Ishikawa (cell line): ENCODE measurements around the gene TMEM108.

Source experiments
- CEBPB ChIP-seq: IDR thresholded peaks from 2 replicates; pipeline ENCODE4 v1.6.1; 2012
- CREB1 ChIP-seq: IDR thresholded peaks from 2 replicates; pipeline ENCODE4 v1.6.1; 2012; ENCODE audit warnings: low read depth
- EGR1 ChIP-seq: IDR thresholded peaks from 2 replicates; pipeline ENCODE4 v1.6.1; 2012
- EP300 ChIP-seq: IDR thresholded peaks from 2 replicates; pipeline ENCODE4 v1.6.1; 2012; ENCODE audit warnings: borderline replicate concordance
- FOXM1 ChIP-seq: IDR thresholded peaks from 2 replicates; pipeline ENCODE4 v1.6.1; 2012; ENCODE audit warnings: low read depth, borderline replicate concordance
- MAX ChIP-seq: IDR thresholded peaks from 2 replicates; pipeline ENCODE4 v1.6.1; 2012
- NFIC ChIP-seq: IDR thresholded peaks from 2 replicates; pipeline ENCODE4 v1.6.1; 2012
- RAD21 ChIP-seq: IDR thresholded peaks from 2 replicates; pipeline ENCODE4 v1.6.1; 2012; ENCODE audit warnings: low read depth
- REST ChIP-seq: IDR thresholded peaks from 2 replicates; pipeline ENCODE4 v1.6.1; 2012; ENCODE audit warnings: low read depth, mild to moderate bottlenecking
- TAF1 ChIP-seq: IDR thresholded peaks from 2 replicates; pipeline ENCODE4 v1.6.1; 2012; ENCODE audit warnings: low read depth, mild to moderate bottlenecking
- YY1 ChIP-seq: IDR thresholded peaks from 2 replicates; pipeline ENCODE4 v1.6.1; 2012; ENCODE audit warnings: low read depth
- ZBTB7A ChIP-seq: IDR thresholded peaks from 2 replicates; pipeline ENCODE4 v1.6.1; 2012; ENCODE audit warnings: low read depth

GRCh38 chr3:133210656-133211055 lies 172.5 kb downstream of the TMEM108 start:
- no peak for TF ChIP-seq EGR1
- TF ChIP-seq YY1, result no peak
- TF ChIP-seq REST, result no peak
- no peak for TF ChIP-seq TAF1
- no peak for TF ChIP-seq NFIC
- TF ChIP-seq MAX, result no peak
- no peak for TF ChIP-seq RAD21
- no peak for TF ChIP-seq EP300
- TF ChIP-seq FOXM1, result no peak
- no peak for TF ChIP-seq CREB1
- no peak for TF ChIP-seq CEBPB
- no peak for TF ChIP-seq ZBTB7A
